HEK293T (cell line): ENCODE data around the gene FHOD1.

Experiments
- CTCF ChIA-PET: fragments of 350-600 bp; formaldehyde crosslinking; extraction: SDS; loops from one replicate; lab custom pipeline; 2021; ENCODE audit warnings: antibody characterized with exemption, inconsistent platforms; lab: Yijun Ruan, JAX
- POLR2A ChIA-PET: fragments of 350-600 bp; formaldehyde crosslinking; extraction: SDS; loops from one replicate; lab custom pipeline; 2020; ENCODE audit warnings: antibody characterized with exemption, inconsistent platforms; lab: Yijun Ruan, JAX
- DNase-seq: peaks from one replicate; pipeline ENCODE4 v3.0.0; 2012; ENCODE audit warnings: mixed read lengths; ENCODE audit errors: extremely low spot score
- ARNT ChIP-seq: fragments of 450-650 bp; IDR thresholded peaks from 2 replicates; pipeline ENCODE4 v1.6.1; 2017; ENCODE audit warnings: mild to moderate bottlenecking
- BHLHE40 ChIP-seq: fragments of 450-650 bp; IDR thresholded peaks from 2 replicates; pipeline ENCODE4 v1.6.1; 2016; ENCODE audit warnings: mild to moderate bottlenecking, moderate library complexity, borderline replicate concordance
- CTBP1 ChIP-seq: fragments of 450-650 bp; IDR thresholded peaks from 2 replicates; pipeline ENCODE4 v1.6.1; 2016; ENCODE audit warnings: borderline replicate concordance
- ELF4 ChIP-seq: fragments of 450-650 bp; IDR thresholded peaks from 2 replicates; pipeline ENCODE4 v1.6.1; 2017; ENCODE audit warnings: antibody characterized with exemption
- FOXA1 ChIP-seq: fragments of 450-650 bp; IDR thresholded peaks from 2 replicates; pipeline ENCODE4 v1.6.1; 2016; ENCODE audit warnings: mild to moderate bottlenecking
- FOXK2 ChIP-seq: fragments of 450-650 bp; IDR thresholded peaks from 2 replicates; pipeline ENCODE4 v1.6.1; 2016; ENCODE audit warnings: mild to moderate bottlenecking
- FOXM1 ChIP-seq: fragments of 450-650 bp; IDR thresholded peaks from 2 replicates; pipeline ENCODE4 v1.6.1; 2017; ENCODE audit warnings: mild to moderate bottlenecking, borderline replicate concordance
- HDGF ChIP-seq: fragments of 450-650 bp; IDR thresholded peaks from 2 replicates; pipeline ENCODE4 v1.6.1; 2017; ENCODE audit warnings: antibody characterized with exemption, borderline replicate concordance
- L3MBTL2 ChIP-seq: fragments of 450-650 bp; conservative IDR thresholded peaks from 2 replicates; pipeline ENCODE4 v1.6.1; 2016; ENCODE audit warnings: mild to moderate bottlenecking
- LEF1 ChIP-seq: fragments of 450-650 bp; IDR thresholded peaks from 2 replicates; pipeline ENCODE4 v1.6.1; 2017; ENCODE audit warnings: mild to moderate bottlenecking, borderline replicate concordance
- NFRKB ChIP-seq: fragments of 450-650 bp; IDR thresholded peaks from 2 replicates; pipeline ENCODE4 v1.6.1; 2016; ENCODE audit warnings: mild to moderate bottlenecking, moderate library complexity
- SP1 ChIP-seq: fragments of 450-650 bp; IDR thresholded peaks from 2 replicates; pipeline ENCODE4 v1.6.1; 2017
- SUZ12 ChIP-seq: fragments of 450-650 bp; IDR thresholded peaks from 2 replicates; pipeline ENCODE4 v1.6.1; 2016; ENCODE audit warnings: mild to moderate bottlenecking
- TARDBP ChIP-seq: fragments of 450-650 bp; IDR thresholded peaks from 2 replicates; pipeline ENCODE4 v1.6.1; 2016
- ZNF384 ChIP-seq: fragments of 450-650 bp; IDR thresholded peaks from 2 replicates; pipeline ENCODE4 v1.6.1; 2016
- TF ChIP-seq, protein P1 (sequence below): fragments of 450-650 bp; IDR thresholded peaks from 2 replicates; pipeline ENCODE4 v1.6.1; 2016

Gene FHOD1

DNA sequence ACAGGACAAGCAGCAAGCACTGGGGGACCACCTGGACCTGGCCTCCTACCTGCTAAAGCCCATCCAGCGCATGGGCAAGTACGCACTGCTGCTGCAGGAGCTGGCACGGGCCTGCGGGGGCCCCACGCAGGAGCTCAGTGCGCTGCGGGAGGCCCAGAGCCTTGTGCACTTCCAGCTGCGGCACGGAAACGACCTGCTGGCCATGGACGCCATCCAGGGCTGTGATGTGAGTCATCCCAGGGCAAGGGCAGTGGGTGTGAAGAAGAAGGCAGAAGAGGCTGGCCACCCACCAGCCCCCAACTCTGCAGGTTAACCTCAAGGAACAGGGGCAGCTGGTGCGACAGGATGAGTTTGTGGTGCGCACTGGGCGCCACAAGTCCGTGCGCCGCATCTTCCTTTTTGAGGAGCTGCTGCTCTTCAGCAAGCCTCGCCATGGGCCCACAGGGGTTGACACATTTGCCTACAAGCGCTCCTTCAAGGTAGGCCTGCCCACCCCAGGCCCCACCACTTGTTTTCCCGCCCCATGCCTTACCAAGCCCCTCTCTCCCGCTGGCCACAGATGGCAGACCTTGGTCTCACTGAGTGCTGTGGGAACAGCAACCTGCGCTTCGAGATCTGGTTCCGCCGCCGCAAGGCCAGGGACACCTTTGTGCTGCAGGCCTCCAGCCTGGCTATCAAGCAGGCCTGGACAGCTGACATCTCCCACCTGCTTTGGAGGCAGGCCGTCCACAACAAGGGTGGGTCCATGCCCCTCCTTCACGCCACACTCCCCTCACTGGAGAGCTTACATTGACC lies 39.4 kb upstream of the FHOD1 start:
- DNase-seq = no peak
- ChIA-PET CTCF (no interaction called here), POLR2A (interaction anchor here (1.4 kb wide), 1 partner anchor 10 kb away, joined by 4 read pairs; no protein-coding TSS in a partner anchor)
- TF ChIP-seq ARNT = no peak
- no peak for TF ChIP-seq NFRKB
- TF ChIP-seq TARDBP = no peak
- no peak for TF ChIP-seq FOXM1
- TF ChIP-seq BHLHE40 = no peak
- TF ChIP-seq FOXK2 = no peak
- no peak for TF ChIP-seq LEF1
- TF ChIP-seq, protein P1, sequence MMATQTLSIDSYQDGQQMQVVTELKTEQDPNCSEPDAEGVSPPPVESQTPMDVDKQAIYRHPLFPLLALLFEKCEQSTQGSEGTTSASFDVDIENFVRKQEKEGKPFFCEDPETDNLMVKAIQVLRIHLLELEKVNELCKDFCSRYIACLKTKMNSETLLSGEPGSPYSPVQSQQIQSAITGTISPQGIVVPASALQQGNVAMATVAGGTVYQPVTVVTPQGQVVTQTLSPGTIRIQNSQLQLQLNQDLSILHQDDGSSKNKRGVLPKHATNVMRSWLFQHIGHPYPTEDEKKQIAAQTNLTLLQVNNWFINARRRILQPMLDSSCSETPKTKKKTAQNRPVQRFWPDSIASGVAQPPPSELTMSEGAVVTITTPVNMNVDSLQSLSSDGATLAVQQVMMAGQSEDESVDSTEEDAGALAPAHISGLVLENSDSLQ = no peak
- no peak for TF ChIP-seq SUZ12
- no peak for TF ChIP-seq HDGF
- no peak for TF ChIP-seq ELF4

DNA sequence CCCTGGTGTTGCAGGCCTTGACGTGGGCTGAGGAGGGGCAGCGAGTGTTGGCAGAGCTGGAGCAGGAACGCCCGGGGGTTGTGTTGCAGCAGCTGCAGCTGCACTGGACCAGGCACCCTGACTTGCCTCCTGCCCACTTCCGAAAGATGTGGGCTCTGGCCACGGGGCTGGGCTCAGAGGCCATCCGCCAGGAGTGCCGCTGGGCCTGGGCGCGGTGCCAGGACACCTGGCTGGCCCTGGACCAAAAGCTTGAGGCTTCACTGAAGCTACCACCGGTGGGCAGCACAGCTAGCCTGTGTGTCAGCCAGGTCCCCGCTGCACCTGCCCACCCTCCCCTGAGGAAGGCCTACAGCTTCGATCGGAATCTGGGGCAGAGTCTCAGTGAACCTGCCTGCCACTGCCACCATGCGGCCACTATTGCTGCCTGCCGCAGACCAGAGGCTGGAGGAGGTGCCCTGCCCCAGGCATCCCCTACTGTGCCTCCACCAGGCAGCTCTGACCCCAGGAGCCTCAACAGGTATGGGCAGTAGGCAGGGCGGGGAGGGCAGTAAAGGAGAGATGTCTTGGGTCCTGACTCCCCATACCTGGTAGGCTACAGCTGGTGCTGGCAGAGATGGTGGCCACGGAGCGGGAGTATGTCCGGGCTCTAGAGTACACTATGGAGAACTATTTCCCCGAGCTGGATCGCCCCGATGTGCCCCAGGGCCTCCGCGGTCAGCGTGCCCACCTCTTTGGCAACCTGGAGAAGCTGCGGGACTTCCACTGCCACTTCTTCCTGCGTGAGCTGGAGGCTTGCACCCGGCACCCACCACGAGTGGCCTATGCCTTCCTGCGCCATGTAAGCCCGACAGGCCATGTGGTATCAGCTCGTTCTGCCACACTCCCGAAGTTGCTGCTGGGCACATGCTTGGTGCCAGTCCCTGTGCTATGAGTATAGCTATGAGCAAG lies 37.7 kb upstream of the FHOD1 start:
- POLR2A ChIA-PET = interaction anchor here (0.6 to 1.1 kb wide), 2 partner anchors 12 to 37 kb away, joined by 3 to 4 read pairs; partner anchors contain the start of gene FHOD1
- CTCF ChIA-PET = interaction anchor here (0.6 to 1.8 kb wide), 3 partner anchors 24 to 46 kb away, joined by 3 to 6 read pairs (median 3); no protein-coding TSS in a partner anchor
- peak; percentile 66 for DNase-seq

DNA sequence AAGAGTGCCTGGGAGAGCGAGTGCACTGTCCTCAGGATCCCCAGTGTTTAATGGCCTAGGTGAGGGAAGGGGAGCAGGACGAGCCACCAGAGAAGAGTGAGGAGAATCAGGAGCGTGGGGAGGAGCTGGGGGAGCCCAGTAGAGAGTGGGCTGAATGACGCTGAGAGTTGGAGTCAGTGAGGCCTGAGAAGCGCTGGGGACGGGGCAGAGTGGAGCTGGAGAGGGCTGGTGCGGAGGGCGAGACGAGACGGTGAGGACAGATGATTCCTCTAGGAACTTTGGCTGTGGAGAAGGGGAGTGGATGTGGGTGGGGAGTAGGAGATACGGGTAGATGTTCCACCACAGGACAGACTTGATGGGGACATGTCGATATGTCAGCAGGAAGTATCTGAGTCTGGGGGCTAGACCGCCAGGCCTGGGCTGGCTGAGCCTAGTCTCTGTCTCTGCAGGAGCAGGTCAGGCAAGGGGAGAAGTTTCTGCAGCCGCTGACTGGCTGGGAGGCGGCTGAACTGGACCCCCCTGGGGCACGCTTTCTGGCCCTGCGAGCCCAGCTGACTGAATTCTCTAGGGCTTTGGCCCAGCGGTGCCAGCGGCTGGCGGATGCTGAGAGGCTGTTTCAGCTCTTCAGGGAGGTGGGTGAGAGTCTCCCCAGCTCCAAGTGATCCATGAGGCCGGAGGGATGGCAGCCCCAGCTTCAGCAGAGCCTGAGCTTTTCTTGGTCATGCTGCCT lies 36.7 kb upstream of the FHOD1 start:
- ChIA-PET POLR2A (interaction anchor here (0.7 kb wide), 1 partner anchor 36 kb away, joined by 3 read pairs; no protein-coding TSS in a partner anchor), CTCF (interaction anchor here (0.6 to 1.8 kb wide), 4 partner anchors 23 to 913 kb away, joined by 3 to 6 read pairs (median 3); no protein-coding TSS in a partner anchor)
- DNase-seq = no peak
- TF ChIP-seq NFRKB = no peak
- TF ChIP-seq SUZ12 = no peak
- no peak for TF ChIP-seq TARDBP
- TF ChIP-seq HDGF = no peak
- TF ChIP-seq ELF4 = no peak
- no peak for TF ChIP-seq LEF1
- TF ChIP-seq SP1 = no peak
- no peak for TF ChIP-seq ARNT
- TF ChIP-seq, protein P1 = no peak

More for the DNA sequence above, 37.7 kb upstream of the FHOD1 start:
- TF ChIP-seq FOXA1 (no peak), CTBP1 (no peak), ZNF384 (no peak), FOXM1 (no peak), HDGF (no peak), TARDBP (no peak), ARNT (no peak), L3MBTL2 (no peak), NFRKB (no peak), BHLHE40 (no peak), LEF1 (no peak)

DNA sequence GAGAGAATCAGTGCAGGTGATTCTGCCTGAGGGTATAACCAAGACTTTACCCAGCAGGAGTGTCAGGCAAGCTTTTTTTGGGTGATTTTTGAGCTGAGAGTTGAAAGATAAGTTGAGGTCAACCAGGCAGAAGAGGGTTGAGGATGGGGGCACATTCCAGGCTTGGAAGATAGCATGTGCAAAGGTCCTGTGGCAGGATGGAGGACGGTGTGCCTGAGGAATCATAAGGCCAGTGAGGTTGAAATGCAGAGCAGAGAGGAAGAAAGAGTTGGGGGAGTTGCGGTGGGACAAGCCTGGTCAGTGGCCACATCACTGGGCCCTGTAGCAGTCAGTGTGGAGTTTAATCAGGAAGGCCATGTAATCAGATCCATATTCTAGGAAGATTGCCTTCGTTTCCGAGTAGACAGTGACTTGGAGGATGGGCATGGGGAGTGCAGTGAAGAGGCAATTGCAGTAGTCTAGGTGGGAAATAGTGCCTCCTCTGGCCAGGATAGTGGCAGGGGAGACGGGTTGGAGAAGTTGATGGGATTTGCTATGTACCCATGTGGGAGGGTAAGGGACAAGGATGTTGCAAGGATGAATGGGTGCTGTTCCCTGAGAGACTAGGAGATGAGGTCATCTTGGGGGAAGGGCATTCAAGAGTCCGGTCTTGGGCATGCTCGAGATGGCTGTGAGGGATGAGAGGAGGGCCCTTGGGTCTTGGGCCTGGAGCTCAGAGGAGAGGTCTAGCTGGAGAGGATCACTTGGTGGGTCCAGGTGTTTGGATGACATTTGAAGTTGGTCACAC lies 36.0 kb upstream of the FHOD1 start:
- no peak for DNase-seq
- TF ChIP-seq ARNT (no peak), L3MBTL2 (no peak), ZNF384 (no peak), SUZ12 (no peak)
- POLR2A ChIA-PET = no interaction called here
- CTCF ChIA-PET = interaction anchor here (0.6 kb wide), 1 partner anchor 912 kb away, joined by 3 read pairs; no protein-coding TSS in a partner anchor

DNA sequence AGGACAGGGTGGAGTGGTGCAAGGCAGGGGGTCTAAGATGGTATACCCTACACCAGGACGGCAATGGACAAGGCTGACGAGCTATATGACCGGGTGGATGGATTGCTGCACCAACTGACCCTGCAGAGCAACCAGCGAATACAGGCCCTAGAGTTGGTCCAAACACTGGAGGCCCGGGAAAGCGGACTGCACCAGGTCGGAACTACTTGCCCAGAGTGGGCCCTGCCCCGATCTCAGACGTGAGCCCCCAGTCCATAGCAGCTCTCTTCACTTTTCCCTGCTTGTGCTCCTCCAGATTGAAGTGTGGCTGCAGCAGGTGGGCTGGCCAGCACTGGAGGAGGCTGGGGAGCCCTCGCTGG lies 35.1 kb upstream of the FHOD1 start:
- no peak for DNase-seq
- CTCF ChIA-PET = interaction anchor here (1.1 kb wide), 1 partner anchor 22 kb away, joined by 3 read pairs; no protein-coding TSS in a partner anchor
- no peak for TF ChIP-seq ELF4
- no peak for TF ChIP-seq ARNT
- no peak for TF ChIP-seq SUZ12
- TF ChIP-seq NFRKB = no peak
- no peak for TF ChIP-seq FOXK2
- TF ChIP-seq HDGF = no peak
- TF ChIP-seq ZNF384 = no peak
- TF ChIP-seq FOXM1 = no peak
- no peak for TF ChIP-seq BHLHE40
- no peak for TF ChIP-seq CTBP1
- no peak for TF ChIP-seq FOXA1
- no peak for TF ChIP-seq SP1
- no peak for TF ChIP-seq LEF1
- no peak for TF ChIP-seq L3MBTL2
- TF ChIP-seq, protein P1 = no peak
- no peak for TF ChIP-seq TARDBP
- POLR2A ChIA-PET = no interaction called here
